ENCODE measurements around the gene PRDM16.

DNA sequence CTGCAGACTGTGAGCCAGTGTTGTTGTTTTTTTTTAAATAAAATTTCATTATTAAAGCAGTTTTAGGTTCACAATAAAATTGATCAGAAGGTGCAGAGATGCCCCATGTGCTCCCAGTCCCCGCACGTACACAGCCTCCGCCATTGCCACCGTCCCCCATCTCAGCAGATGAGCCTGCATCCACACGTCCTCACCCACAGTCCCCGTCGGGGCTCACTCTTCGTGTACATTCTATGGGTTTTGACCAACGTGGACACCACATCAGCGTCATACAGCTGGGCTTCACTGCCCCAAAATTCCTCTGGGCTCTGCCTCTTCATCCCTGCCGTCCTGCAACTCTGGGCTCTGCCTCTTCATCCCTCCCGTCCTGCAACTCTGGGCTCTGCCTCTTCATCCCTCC lies 373.9 kb downstream of the PRDM16 start:
- no peak for TF ChIP-seq POLR2A (IDR thresholded peaks at IDR 0.05)
- no peak for TF ChIP-seq CTCF (IDR thresholded peaks at IDR 0.05)

Data from uterus (tissue), 2 donors.